Hematopoietic multipotent progenitor cell treated with erythropoietin and hydrocortisone succinate and interleukin-3 and kit ligand, for 4 days (in vitro differentiated cells): ENCODE data around the gene SPNS1.

Experiments
- DNase-seq: peaks from one replicate; pipeline ENCODE4 v3.0.0-alpha.2; 2015

SPNS1 gene

DNA sequence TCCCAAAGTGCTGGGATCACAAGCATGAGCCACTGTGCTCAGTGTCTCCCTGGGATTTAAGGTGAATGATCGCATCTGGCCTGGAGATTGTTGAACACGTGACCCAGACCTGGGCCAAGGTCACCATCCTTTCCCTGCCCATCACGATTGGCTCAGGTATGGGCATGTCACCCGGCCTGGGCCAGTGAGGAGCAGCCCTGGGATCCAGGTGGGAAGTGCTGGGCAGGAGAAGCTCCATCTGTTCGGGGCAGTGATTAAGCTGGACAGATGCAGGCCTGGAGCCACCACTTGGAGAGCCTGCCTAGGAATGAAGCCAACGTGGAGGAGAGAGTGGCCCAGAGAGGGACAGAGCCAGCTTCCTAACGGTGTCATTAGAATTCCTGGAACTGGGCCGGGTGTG is 17.1 kb downstream of the SPNS1 start:
- no peak for DNase-seq

DNA sequence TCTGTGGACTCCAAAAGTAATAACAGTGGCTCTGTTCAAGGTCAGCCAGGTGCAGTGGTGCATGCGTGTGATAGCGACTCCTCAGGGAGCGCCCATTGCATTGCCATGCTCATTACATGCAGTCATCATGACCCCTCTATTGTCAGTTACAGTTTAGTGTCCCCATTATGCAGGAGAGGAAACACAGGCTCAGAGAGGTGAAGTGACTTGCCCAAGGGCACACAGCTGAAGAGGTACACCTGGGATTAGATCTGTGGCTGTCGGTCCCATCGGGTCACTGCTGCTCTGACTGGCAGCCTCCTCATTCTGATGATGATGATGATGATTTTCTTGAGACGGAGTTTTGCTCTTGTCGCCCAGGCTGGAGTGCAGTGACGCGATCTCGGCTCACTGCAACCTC is 17.9 kb downstream of the SPNS1 start:
- no peak for DNase-seq

DNA sequence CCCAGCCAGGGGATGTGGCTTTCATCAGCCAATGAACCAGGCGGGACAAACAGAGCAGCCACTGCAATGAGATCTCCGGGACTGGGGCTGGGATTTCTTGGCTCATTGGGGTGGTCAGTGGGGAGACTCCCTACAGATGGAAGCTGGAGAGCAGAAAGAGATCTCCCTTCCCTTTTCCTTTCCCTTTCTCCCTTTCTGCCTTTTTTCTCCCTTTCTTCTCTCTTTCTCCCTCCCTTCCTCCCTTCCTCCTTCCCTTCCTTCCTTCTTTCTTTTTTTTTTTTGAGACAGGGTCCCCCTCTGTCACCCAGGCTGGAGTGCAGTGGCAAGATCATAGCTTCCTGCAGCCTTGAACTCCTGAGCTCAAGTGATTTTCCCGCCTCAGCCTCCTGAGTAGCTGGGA is 24.3 kb downstream of the SPNS1 start:
- DNase-seq = no peak

DNA sequence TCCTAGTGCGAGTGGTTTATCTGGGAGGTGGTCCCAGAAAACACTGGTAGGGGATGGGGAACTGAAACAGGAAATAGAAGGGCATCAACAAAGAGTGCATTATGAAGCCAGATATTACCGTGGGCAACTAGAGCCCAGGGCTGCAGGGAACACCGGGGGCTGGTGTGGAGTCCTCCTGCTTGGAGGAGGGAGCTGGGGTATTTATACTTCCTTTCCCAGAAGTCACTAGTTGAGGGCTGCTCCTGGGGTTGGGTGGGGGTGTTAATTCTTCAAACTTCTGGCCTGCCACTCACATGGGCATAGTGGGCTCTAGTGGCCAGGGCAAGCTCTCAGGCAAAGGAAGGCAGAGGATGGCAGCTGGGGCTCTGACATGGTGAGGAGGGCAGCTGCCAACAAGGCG is 25.0 kb downstream of the SPNS1 start:
- no peak for DNase-seq

DNA sequence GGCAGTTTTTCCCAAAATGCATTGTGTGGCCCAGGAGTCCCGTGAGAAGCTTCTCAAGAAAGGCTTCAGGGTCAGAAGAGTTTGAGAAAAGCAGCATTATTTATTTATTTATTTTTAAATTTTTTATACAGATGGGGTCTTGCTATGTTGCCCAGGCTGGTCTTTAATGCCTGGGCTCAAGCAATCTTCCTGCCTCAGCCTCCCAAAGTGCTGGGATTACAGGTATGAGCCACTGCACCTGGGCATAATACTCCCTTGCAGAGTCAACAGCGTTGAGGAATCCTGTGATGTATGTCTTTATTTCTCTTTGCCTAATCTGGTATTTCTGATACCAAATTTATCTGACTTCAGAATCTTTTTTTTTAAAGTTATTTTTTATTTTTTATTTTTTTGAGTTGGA is 25.4 kb downstream of the SPNS1 start:
- no peak for DNase-seq

DNA sequence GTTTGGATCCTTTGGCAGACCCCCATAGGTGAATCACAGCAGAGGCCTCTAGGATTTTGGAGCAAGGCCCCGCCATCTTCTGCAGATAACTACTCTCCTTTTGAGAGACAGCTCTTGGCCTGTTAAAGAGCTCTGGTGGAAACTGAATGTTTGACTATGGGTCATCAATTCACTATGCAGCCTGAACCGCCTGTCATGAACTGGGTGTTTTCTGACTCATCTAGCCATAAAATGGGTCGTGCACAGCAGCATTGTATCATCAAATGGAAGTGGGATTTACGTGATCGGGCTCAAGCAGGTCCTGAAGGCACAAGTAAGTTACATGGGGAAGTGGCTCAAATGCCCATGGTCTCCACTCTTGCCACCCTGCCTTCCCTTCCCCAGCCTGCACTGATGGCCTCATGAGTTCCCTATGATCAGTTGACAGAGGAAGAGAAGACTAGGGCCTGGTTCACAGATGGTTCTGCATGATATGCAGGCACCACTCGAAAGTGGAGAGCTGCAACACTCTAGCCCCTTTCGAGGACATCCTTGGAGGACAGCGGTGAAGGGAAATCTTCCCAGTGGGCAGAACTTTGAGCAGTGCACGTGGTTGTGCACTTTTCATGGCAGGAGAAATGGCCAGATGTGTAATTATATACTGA is 30.0 kb downstream of the SPNS1 start:
- peak; percentile 66 for DNase-seq

DNA sequence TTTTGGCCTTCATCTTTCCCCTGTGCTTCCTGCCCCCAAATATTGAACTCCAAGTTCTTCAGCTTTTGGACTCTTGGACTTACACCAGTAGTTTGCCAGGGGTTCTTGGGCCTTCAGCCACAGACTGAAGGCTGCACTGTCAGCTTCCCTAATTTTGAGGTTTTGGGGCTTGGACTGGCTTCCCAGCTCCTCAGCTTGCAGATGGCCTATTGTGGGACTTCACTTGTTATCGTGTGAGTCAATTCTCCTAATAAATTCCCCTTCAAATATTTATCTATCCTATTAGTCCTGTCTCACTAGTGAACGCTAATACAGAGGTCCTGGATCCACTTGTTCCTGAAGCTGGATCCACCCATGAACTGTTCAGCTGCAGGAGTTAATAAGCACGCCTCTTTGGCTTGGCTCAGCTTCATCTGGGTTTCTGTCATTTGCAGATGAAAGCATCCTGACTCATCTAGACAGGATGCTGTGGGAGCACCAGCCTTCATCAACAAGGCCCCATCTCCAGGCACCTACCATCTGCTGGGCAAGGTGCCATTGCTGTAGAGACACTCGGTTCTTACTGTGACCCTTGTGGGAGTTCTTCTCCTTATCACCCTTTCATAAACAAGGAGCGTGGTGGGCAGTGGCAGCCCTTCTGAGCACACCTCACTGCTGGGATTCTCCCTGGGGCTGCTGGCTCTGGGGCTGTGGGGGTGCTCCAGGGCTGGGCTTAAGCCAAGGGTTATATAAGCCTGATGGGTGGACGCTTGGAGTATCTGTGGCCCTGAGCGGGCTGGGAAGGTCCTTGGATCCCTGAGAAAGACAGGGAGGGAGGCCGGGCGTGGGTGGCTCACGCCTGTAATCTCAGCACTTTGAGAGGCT is 33.4 kb downstream of the SPNS1 start:
- peak; percentile 94 for DNase-seq

DNA sequence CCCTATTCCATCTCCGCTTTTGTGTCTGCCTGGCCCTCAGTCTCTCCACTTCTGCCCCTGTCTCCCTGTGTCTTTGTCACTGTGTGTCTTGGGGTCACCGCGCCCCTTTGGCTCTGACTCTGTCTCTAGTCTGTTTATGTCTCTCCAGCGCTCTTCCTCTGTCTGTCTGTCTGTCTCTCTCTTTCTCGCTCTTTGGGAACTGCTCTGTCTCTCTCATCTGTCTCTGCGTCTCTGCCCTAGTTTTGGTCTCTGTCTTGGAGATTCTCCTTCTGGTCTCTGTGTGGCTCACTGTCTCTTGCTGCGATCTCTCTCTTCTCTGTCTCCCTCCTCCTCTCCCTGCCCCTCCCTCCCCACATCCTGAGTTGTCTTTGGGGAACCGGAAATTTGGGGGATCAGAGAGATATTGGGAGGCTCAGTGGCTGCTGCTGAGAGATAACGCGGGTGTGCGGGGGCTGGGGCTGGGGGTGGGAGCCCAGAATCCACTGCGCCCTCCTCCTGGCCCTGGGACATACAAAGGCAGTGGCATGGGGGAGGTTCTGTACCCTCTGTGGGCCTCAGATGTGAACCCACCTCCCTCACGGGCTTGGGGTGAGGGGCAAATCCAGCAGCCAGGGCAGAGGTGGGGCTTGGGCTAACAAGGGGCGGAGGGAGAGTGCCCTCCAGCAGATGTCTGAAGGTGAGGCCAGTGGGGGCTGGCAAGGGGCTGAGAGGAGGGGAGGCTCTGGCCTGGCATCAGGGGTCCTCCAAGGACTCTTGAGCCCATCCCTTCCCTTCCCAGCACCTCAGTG is 34.7 kb downstream of the SPNS1 start:
- DNase-seq = peak; percentile 99

DNA sequence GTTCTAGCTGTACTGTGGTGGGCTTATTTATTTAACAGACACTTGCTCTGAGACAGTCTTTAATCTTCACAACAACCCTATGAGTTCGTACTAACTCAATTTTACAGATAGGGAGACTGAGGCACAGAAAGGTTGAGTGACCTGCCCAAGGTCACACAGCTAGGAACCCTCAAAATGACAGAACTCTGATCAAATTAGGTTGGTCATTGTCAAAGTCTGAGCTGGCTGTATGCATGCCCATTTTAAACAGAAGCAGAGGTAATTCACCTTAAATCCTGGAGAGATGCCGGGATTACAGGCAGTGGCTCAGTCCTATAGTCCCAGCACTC is 35.2 kb downstream of the SPNS1 start:
- no peak for DNase-seq

DNA sequence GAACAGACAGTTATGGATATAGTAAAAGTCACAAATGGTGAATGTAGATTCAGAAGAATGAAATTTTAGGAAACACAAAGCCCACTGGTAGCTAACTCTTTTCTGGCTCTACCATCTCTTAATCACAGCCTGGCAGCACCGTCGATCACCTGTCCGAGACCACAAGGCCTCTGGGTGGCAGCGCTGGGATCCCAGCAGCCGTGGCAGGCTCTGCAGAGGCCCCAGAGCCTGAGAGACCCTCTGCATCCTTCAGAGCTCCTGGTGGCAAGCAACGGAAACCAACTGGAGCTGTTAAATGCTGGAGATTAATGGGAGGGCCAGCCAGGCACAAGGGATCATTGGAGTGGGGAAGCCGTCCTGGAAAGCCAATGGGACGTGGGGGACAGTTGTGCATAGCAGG is 36.5 kb downstream of the SPNS1 start:
- DNase-seq = peak; percentile 74

DNA sequence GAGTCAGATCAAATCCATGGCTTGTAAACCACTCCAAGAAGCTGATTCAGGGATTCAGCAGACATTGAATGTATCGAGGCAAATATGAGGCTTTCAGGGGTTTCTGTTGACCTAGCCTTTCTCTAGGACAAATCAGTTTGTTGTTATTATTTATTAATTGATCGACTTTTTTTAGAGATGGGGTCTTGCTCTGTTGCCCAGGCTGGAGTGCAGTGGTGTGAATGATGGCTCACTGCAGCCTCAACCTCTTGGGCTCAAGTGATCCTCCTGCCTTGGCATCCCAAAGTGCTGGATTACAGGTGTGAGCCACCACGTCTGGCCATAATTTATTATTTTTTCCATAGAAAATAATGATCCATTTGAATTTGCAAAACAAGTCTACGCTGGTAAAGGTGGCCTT is 37.3 kb downstream of the SPNS1 start:
- DNase-seq = no peak

DNA sequence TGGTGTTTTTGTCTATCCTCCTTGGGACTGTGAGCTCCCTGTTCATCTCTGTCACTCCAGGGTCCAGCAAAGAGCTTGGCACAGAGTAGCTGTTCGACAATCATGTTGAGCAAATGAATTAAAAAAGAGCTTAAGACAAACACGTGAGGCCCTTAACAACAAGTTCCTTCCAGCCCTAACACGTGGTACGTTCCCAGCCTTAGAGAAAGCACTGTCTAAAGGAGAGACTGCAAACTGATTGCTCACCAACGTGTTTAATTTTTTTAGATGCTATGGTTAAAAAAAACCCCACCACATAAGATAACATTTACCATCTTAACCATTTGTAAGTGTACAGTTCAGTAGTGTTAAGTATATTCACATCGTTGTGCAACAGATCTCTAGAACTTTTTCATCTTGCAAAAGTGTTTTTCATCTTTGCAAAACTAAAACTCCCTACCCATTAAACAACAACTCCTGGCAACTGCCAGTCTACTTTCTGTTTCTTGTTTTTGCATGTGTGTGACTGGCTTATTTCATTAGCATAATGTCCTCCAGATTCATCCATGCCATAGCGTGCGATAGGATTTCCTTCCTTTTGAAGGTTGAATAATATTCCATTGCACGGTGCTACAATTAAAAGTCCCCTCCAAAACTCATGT is 38.5 kb downstream of the SPNS1 start:
- DNase-seq = peak; percentile 88

DNA sequence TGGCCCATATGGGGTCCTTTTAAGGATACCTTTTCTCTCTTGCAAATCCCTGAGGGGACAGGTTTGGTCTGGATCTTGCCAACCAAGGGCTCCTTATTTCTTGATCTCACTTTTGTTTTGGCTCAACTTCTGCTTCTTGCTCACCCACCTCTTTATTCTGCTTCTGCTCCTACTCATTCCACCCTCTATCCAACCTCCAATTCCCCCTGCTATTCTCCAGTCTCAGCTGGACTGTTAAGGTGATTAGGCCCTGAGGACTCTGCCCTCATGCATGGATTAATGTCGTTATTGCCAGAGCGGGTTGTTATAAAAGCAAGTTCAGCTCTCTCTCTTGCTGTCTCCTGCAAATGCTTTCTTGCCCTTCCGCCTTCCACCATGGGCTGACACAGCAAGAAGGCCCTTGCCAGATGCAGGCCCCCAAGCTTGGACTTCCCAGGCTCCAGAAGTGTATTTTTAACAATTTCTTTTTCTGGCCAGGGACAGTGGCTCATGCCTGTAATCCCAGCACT is 40.0 kb downstream of the SPNS1 start:
- DNase-seq = no peak

DNA sequence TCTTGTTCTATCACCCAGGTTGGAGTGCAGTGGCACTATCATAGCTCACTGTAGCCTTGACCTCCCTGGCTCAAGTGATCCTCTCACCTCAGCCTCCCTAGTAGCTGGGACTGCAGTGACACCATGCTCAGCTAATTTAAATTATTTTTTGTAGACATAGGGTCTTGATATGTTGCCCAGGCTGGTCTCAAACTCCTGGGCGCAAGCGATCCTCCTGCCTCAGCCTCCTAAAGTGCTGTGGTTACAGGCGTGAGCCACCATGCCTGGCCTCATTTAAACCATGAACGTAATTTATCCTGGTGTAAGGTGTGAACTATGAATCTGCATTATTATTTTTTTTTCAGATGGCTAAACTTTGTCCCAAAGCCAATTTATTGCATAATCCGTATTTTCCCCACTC is 47.6 kb downstream of the SPNS1 start:
- no peak for DNase-seq

DNA sequence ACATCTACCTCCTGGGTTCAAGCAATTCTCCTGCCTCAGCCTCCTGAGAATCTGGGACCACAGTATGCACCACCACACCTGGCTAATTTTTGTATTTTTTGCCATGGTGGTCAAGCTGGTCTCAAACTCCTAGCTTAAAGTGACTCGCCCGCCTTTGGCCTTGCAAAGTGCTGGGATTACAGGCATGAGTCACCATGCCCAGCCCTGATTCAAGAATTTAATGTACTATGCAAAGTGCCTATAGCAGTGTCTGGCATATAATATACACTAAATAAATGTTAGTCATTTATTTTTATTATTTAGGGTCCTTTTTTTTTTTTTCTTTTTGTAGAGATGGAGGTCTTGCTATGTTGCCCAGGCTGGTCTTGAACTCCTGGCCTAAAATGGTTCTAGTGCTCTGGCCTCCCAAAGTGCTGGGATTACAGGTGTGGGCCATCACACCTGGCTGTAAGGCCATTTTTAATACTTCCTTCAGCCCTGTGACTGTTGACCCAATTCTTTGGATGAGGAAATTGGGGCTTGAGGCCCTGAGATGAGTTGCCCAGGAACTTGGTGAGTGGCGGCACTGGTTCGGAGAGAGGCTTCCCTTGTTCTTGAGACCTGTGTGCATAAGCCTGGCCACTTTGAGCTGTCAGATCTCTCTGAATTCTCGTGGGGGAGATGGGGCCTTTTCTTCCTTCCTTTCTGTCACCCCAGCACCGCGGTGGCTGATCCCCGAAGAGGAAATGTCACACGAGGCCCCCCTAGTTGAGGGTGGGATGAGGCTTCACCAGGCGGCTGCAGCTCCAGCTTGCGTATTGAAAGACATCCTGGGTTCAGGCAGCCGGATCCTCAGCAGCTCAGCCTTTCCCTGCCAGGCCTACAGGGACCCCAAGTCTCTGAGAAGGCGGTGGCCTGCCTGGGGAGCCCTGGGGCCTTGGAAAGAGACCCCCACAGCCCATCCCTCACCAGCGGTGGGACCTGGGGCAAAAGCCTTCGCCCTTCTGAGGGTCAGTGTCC is 49.0 kb downstream of the SPNS1 start:
- no peak for DNase-seq

DNA sequence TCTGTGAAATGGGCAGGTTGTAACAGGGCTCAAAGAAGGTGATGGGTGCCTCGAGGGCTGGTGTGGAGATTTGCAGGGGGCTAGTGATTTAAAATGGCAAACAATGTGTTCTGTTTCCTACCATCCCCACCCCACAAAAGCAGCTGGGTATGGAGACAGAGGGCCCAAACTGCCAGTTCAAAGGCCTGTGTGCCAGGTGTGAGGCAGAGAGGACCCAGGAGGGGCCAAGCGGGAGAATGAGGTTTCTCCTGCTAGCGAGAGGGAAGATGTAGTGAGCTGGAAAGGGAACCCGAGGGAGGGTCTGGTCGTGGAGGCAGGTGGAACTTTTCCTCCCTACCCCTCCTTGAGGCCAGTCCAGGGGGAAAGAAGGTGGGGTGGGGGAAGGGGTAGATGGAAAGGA is 49.7 kb downstream of the SPNS1 start:
- DNase-seq = no peak

DNA sequence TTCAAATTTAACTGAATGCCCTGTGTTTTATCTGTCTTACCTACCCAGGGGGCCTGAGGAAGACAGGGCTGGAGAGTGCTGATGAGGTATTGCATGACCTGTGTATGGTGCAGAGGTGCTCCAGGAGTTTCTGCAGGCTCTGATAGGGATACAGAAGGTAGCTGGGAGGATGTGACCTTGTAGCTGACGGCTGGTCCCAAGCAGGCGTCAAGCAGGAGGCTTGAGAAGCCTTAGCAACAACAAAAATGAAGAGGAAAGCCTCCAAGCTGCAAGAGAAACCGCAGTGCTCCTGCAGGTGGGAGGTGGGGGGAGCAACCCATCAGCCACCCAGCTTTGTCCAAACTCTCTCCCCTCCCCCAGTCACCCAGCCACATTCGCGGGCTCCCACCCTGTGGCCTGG is 50.6 kb downstream of the SPNS1 start:
- DNase-seq = no peak

DNA sequence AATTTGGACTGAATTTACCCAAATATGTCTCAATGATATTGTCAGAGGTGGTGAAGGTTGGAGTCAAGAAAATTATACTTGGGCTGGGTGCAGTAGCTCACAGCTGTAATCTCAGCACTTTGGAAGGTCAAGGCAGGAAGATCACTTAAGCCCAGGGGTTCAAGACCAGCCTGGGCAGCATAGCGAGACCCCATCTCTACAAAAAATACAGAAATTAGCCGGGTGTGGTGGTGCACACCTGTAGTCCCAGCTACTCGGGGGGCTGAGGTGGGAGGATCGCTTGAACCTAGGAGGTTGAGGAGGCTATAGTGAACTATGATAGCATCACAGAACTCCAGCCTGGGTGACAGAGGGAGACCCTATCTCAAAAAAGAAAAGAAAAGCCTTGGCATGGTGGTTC is 51.2 kb downstream of the SPNS1 start:
- no peak for DNase-seq

DNA sequence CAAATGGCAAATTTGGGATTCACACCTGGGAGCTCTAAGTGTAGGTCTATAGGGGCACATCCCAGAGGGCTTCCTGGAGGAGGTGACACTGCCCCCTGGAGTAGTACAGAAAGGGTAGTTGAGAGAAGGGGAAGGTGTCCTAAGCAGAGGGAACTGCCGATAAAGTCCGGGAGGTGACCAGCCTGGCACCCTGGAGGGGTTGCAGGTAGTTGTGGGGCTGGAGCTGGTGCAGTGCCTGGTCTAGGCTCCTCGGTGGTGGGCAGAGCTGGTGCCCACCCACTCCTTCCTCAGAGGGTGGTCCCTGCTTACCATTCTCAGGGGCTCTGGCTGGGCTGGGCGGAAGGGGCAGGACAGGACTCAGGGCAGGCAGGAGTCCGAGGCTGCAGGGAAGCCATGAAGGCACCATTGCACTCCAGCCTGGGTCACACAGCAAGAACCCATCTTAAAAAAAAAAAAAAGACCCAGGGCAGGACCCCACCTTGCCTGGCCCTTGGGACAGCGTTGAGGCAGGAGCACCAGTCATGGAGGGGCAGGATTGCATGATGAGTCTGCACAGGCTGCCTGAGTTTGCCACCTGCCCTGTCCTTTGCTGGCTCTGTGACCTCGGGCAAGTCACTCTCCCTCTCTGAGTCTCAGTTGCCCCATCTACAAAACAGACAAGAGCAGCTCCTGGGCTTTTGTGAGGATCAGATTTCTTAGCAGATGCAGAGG is 54.0 kb downstream of the SPNS1 start:
- no peak for DNase-seq

DNA sequence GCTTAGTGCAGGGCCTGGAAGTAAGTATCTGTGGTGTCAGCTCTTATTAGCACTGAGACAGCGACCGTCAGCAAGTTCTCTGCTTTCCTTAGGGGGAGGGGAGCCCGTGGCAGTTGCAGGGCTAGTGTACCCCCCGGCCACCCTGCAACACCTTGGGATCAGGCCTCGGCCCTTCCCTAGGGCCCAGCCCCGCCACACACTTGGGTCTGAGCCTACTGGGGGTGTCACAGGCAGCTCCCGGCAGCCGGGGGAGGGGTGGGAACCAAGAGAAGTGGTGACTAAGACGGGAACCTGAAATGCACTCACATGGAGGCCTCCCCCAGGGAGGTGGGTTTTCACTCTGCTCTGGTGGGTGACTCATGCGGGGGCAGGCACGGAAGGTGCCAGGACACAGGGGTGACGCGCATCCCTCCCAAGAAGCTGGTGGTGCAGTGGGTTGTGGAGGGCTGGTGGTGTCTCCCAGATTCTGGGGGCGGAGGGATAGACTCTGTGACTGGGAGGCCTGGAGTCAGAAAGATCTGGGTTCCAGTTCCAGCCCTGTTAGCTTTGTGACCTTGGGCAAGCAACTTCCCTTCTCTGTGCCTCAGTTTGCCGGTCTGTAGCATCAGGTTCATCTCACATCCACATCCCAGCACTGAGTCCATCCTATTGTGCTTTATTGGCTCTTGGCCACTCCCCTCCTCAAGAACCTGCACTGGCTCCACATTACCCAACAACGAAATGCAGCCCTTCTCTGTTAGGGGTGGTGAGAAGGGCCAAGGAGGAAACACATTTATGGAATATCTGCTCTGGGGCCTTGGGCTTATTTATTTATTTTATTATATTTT is 54.8 kb downstream of the SPNS1 start:
- peak; percentile 82 for DNase-seq
